HG03196 (cell line): Measurements from ENCODE around the gene ATG9B.
"Not testable (repeated sequence)": the region's sequence is repeated elsewhere in the genome, so short reads cannot be mapped to it uniquely, and the experiment has no call there.

Experiments
- ATAC-seq: cut with Tn5 transposase; IDR thresholded peaks from one replicate; pipeline ENCODE4 v1.9.1; 2021; ENCODE audit not compliant: unreplicated experiment

ATG9B gene

DNA sequence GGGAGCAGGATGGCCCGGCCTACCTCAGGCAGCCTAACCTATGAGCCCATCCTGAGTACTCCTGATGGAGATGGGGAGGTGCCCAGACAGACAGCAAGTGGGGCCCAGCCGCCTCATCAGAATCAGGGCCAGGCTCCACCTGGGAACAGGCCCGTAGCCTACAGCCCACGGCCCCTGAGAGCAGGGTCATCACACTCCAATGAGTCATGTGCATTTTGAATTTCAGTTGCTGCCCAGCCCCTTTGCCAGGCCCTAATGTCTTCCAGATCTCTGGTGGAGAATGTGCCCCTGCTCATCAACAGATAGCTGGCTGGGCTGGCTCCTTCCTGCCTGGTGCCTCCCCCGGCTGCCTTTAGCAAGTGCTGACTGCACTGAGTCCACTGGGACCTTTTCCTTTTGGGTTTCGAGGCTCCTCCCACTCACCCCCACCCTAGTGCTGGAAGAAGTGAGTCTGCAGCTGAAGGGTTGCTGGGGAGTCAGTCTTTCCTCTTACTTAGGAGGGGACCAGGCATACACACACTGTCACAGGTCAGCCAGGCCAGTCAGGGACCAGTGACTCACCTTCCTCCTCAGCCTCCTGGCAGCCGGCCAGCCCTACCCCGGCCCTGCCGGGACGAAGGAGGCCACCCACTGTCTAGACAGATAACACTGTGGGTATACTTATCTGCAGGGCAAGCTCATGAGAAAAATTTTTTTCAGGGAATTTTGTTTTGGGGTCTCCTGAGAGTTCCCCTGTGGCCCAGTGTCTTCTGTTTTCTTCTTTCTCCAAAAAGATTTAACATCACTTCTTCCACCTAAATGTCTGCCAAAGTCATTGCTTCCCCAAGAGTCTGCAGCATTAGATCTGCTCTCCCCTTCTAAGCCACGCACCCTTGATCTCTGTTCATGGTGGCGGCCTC, 14.9 kb upstream of the ATG9B start:
- no peak for ATAC-seq

DNA sequence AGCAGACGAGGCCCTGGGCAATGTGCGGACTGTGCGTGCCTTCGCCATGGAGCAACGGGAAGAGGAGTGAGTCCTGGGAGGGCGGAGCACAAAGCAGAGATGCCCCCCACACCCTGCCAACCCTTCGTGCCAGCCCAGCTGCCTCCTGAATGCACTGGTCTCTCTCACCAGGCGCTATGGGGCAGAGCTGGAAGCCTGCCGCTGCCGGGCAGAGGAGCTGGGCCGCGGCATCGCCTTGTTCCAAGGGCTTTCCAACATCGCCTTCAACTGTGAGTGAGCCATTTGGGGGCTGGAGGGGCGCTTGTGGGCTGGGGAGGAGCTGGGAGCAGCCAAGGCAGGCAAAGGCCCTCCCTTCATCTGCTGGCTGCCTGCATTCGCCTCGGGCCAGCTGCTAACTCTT, 11.6 kb upstream of the ATG9B start:
- no peak for ATAC-seq

DNA sequence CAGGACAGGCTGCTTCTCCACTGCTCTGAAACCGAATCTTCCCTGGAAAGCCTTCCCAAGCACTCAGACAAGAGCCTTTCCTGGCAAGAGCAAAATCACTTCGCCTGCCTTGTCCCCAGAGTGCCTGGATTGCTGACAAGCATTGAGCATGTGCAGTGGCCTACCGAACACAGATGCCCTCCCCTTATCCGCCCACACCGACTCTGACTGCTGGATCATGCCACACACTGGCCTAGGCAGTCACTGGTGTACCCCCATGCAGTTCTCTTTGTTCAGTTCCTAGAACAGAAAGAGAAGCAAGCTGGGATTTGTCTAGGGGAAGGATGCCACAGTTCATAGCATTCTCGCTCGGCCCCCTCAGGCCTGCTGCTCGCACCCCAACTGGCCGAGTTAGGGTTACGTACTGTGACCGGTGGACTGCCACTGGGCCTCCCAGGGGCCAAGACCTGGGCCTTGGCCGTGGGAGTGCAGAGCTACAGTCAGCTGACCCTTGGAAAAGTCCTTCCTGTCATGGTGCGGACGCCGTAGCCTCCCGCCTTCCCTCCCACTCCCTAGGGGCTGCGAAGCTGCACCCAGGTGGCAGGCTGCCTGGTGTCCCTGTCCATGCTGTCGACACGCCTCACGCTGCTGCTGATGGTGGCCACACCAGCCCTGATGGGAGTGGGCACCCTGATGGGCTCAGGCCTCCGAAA, 10.9 kb upstream of the ATG9B start:
- no peak for ATAC-seq

DNA sequence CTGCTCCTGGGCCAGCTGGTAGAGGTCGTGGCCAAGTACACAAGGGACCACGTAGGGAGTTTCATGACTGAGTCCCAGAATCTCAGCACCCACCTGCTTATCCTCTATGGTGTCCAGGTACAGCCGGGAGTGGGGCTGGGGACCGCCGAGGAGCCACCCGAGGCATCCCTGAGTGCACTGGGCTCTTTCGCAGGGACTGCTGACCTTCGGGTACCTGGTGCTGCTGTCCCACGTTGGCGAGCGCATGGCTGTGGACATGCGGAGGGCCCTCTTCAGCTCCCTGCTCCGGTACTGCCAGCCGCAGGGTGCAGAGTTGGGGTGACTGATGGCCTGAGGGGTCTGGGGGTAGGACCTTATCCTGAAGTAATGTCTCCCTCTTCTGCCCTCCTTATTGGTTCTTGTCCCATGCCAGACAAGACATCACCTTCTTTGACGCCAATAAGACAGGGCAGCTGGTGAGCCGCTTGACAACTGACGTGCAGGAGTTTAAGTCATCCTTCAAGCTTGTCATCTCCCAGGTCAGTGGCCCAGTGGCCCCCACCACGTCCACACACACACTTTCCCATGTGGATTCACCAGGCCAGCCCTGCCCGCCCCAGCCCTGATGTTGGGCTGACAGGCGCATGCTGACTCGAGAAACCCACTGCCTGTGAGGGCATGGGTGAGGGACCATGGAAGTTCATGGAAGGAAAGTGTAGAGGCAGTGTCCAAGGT, 10.2 kb upstream of the ATG9B start:
- ATAC-seq = no peak

DNA sequence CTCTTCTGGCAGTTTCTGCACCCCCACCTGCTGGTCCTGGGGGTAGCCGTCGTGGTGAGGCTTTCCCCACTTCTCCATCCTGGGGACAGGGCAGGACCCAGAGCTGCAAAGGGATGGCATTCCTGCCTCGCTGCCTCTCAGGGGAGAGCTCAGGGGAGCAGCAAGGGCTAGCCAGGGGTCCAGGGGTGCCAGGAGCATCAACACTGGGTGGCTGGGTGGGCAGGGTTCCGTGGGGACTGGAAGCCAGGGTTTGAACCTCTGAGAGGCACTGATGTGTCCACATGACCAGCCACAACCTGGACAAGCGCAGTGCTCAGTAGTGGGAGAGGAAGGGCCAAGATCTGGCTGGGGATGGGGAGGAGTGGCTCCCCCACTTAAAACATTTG, 9.6 kb upstream of the ATG9B start:
- ATAC-seq = no peak

DNA sequence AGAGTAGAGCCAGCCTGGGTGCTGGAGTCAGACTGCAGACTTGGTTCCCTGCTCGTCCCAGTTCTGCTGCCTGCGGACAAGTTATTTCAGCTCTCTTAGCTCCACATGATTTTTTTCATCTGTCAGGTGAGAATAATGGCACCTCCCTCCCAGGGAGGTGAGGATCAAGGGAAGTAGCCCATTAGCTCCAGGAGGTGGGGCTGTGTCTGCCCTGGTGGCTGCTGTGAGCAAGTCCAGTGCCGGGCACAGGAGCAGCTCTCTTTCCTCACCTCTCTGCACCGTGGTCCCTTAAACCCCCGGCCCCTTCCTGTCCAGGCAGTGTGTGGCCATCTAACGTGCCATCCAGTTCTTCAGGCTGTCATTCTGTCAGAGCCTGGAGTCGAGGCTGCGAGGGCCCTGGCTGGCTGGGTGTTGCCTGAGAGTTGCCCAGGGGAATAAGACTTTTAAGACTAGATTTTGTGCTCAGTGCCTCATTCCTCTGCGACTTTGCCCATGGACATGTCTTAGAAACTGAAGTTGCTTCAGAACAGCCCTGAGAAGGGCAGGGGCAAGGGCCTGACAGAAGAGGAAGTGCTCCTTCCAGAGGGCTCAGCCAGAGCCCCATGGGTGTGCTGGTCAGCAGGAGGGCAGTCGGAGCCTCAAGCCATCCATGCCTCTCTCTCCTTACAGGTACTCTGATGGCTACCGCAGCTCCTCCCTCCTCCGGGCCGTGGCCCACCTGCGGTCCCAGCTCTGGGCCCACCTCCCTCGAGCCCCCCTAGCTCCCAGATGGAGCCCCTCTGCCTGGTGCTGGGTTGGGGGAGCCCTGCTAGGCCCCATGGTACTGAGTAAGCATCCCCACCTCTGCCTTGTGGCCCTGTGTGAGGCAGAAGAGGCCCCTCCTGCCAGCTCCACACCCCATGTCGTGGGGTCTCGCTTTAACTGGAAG, 8.9 kb upstream of the ATG9B start:
- no peak for ATAC-seq

DNA sequence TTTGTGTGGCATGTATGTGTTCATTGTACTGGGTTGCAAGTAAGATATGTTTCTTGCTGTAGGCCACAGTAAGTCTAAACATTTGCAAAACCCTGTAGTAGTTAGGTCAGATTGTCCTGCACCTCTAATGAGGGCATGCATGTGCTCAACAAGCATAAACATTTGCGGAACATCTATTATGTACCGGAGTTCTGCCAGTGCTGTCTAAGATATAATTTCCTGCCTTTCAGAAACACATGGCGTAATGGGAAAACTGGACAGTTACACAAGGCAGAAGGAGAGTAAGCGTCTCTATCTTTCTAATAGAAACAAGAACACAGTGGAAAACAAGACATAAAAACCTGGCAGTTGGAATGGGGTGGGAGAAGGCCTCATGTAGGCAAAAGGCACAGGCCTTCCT, 6.7 kb upstream of the ATG9B start:
- no peak for ATAC-seq

DNA sequence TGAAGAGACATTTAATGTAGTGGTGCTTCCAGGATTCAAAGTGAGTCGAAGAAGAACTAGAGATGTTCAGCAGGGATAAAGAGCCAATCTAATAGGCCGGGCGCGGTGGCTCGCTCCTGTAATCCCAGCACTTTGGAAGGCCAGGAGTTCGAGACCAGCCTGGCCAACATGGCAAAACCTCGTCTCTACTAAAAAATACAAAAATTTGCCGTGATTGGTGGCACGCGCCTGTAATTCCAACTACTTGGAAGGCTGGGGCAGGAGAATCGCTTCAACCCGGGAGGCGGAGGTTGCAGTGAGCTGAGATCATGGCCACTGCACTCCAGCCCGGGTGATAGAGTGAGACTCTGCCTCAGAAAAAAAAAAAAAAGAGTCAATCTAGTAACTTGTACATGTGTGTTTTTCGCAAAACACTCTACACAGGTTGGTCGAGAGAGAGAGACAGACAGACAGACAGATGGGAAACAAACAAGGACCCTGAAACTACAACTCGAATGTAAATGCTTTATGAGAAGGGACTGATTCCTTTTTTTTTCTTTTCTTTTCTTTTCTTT, 4.7 kb upstream of the ATG9B start:
- no peak for ATAC-seq

DNA sequence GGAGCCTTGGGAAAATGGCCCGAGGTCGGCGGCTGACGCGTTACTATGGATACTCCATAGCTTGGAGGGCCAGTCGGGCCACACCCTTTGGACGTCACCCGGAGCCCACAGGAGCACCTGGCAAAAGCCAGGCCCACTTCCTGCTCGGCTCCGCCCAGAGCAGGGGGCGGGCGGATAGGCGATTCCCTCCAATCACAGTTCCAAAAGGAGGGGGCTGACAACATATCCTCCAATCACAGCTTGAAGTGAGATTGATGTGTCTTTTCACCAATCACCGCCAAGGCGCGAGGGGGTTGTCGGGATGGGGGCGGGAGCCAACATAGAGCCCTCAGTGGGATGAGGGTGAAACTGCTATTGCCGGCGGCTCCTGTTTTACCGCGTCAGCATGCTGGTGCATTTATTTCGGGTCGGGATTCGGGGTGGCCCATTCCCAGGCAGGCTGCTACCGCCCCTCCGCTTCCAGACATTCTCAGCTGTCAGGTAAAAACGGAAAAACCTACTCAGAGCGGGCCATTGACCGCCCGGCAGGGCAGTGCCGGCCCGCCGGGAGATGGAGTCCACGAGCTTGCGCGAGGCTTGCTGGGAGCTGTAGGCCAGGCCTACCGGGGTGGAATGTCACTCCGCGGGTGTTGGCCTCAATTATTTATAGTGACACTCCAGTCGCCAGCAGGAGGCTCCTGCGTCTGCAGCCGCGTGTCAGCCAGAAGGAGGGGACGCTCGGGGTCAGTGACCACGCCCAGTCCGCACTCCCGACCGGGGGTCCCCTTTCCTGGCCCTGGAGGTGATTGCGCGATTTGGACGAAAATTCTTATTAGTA, 4.0 kb upstream of the ATG9B start, which contains the start of gene ABCB8:
ABCB8 (plus strand) TSS at position 320 of the 817 bp plus-strand sequence; CDS start at position 386, 66 bp downstream.
- ATAC-seq = peak; percentile 94

DNA sequence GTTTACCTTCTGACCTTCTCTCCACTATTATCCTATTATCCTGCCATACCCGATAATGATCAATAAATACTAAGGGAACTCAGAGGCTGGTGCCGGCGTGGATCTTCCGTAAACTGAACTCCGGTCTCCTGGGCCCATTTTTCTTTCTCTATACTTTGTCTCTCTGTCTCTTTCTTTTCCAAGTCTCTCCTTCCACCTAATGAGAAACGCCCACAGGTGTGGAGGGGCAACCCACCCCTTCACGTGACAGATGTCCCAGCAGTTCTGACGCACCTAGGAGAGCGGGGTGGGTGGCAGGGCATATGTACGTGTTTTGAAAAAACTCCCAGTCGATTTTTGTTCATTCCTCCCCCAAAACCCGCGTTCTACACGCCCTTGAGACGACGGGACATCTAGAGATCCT, 3.4 kb upstream of the ATG9B start:
- ATAC-seq = not testable (repeated sequence)

DNA sequence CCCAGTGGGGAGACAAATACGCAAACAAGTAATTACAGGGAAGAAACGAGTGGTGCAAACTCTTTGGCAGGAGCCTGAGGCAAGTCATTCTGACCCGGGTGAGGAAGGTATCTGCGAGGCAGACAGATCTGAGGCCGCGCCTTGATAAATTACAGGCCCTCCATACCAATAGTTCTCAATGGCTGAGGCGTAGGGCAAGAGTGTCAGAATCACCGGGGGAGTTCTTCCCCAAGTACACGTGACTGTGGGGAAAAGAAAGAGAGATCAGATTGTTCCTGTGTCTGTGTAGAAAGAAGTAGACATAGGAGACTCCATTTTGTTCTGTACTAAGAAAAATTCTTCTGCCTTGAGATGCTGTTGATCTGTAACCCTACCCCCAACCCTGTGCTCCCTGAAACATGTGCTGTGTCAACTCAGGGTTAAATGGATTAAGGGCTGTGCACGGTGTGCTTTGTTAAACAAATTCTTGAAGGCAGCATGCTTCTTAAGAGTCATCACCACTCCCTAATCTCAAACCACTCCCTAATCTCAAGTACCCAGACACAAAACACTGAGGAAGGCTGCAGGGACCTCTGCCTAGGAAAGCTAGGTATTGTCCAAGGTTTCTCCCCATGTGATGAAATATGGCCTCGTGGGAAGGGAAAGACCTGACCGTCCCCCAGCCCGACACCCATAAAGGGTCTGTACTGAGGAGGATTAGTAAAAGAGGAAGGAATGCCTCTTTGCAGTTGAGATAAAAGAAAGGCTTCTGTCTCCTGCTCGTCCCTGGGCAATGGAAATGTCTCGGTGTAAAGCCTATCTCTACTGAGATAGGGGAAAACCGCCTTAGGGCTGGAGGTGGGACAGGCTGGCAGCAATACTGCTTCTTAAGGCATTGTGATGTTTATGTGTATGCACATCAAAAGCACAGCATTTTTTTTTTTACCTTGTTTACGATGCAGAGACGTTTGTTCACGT, 2.8 kb upstream of the ATG9B start:
- ATAC-seq = not testable (repeated sequence)

DNA sequence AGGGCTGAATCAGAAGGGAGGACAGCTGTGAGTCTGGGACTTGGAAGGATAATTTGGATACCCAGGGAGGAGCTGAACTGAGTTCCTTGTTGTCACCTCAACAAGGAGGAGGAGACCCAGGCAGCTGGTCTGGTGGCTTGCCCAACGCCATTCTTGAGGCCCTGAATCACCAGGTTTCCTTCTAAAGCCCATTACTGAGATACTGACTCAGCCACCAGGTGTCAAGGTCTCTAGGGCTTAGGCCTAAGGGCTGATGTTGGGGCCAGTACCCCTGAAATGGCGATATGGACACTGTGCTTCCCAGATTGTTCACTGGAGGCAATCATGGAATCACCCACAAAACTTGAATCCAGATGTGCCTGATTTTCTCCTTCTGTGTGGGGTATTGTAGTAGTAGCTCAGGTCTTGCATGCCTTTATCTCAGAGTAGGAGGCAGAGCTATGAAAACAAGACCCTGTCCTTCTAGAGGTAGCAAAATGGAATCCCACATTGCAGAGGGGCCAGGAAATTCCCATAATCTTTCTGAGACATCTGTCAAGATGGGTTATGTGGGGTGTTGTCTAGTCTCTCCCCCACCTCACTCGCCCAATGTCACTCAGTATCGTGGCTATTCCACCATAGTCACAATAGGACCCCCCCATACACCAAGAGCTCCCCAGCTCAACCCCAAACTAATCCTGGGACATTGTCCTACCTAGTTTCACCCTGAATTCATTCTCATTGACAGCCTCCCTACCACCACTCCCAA, 1.8 kb upstream of the ATG9B start:
- no peak for ATAC-seq

DNA sequence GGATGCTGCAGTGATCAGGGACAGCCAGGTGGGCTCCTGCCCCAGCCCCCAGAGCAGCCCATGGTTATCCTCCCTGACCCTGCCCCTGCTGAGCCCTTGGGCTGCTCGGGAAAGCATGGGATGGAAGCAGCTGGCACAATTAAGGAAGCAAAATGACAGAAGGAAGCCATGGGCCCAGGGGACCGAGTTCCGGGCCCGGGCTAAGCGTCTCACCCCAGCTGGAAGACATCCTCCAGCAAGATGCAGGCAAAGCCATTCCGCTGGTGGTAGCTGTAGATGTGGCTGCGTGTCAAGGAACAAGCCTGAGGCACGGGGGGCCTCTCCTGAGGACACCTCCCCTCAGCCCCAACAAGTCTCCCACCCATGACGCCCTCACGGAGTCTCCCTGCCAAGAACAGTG, 1.1 kb downstream of the ATG9B start:
- no peak for ATAC-seq

DNA sequence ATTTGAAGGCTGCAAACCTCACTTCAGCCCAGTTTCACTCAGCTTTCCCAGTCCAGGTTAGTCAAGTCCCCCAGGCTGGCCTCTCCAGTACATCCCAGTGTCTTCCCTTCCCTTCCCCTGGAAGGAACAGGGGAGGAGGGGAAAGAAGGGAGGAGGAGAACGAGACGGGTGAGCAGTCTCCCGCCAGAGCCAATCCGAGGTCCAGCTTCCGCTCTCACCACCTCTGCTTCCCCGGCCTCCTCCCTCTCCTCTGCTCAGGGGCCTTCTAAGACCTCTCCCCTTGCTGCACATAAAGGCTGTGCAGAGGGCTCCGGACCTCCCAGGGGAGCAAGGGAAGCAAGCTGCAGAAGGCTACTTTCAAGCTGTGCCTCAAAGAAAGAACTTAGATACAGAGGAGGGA, 4.1 kb downstream of the ATG9B start:
- no peak for ATAC-seq

DNA sequence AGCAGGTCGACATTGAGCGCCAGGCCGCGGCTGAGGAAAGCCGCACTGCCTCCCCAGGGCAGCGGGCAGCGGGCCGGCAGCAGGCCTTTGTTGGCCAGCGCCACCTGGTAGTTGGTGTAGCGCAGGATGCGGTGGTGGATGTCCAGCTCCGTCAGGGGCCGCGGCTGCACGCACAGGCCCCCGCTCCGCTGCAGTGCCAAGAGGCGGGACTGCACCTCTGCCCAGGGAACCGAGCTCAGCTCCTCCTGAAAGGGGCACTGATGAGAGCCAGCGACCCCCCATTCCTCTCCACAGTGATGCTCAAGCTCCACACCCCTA, 5.2 kb downstream of the ATG9B start:
- no peak for ATAC-seq

DNA sequence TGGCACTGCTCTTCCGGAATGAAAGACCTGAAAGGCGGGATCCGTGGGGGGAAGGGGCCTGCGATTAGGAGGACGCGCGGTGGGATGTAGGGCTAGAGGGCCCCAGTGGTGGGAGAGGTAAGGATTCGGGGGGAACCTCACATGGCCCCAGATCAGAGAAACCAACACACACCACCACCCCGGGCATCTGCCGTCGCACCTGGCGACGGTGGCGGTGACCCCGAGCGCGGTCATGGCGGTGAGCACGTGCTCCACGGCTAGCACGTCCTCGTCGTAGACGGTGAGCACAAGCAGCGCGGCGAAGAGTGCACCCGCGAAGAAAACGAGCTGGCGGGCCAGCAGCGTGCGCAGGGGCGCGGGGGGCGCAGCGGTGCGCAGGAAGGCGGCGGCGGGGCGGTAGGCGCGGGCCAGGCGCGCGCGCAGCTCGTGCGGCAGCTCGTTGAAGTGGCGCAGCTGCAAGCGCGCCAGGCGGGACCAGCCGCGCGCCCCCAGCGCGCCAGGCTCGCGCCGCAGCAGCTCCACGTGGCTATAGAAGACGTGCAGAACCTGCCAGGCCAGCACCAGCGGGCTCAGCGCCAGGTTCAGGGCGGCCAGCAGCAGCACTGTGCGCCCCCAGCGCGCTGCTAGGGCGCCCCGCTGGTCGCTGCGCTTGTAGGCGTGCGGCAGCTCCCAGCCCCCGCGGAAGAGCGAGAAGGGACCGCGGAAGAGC, 5.7 kb downstream of the ATG9B start:
- ATAC-seq = no peak

DNA sequence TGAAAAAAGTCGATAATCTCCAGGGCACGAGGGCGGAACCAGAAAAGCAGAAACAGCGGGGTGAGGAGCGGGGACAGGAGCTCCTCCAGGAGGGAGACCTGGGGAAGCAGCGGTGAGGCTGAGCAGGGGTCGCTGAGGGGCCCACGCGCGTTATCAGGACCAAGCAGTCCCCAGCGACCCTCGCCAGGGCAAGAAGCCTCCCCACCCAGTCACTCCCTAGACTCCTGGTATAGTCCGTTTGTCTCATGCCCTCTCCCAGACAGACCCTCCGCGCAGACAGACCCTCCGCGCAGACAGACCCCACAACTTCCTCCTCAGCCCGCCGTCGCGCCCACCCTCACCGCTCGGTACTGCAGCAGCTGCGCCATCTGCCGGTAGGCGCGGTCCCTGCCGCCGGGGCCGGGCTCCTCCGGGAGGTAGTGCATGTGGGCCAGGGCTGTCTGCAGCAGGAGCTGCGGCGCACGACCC, 6.3 kb downstream of the ATG9B start:
- ATAC-seq = peak; percentile 56
